GM19463 (cell line): ENCODE measurements around the gene RASGRP2.
A peak's percentile ranks its signal among the peaks of the same experiment; 100 is the strongest.

Experiments used
- ATAC-seq: cut with Tn5 transposase; IDR thresholded peaks from one replicate; pipeline ENCODE4 v1.9.1; 2021; ENCODE audit warnings: mild to moderate bottlenecking, moderate library complexity; ENCODE audit not compliant: unreplicated experiment

Gene RASGRP2

GRCh38 chr11:64742087-64742888 lies 1.7 kb downstream of the RASGRP2 start:
- ATAC-seq: no peak

GRCh38 chr11:64741375-64742086 lies 2.4 kb downstream of the RASGRP2 start:
- no peak for ATAC-seq

- no peak for ATAC-seq
Observed at GRCh38 chr11:64739871-64740270, 4.1 kb downstream of the RASGRP2 start.

- no peak for ATAC-seq
Observed at GRCh38 chr11:64736654-64737053, 7.3 kb downstream of the RASGRP2 start.

- ATAC-seq: no peak
Observed at GRCh38 chr11:64735725-64736259, 8.2 kb downstream of the RASGRP2 start.

- ATAC-seq: no peak
Observed at GRCh38 chr11:64734811-64735724, 8.9 kb downstream of the RASGRP2 start.

GRCh38 chr11:64731601-64732000 lies 12.3 kb downstream of the RASGRP2 start:
- ATAC-seq: no peak

- no peak for ATAC-seq
Observed at GRCh38 chr11:64729851-64730382, 14.0 kb downstream of the RASGRP2 start.

- no peak for ATAC-seq
Observed at GRCh38 chr11:64728757-64729365, 15.1 kb downstream of the RASGRP2 start.

- ATAC-seq: no peak
Observed at GRCh38 chr11:64726867-64727530, 16.9 kb downstream of the RASGRP2 start.

- no peak for ATAC-seq
Observed at GRCh38 chr11:64726211-64726641, 17.7 kb downstream of the RASGRP2 start.

- ATAC-seq: no peak
Observed at GRCh38 chr11:64724863-64725532, 18.9 kb downstream of the RASGRP2 start.

GRCh38 chr11:64723907-64724862 lies 19.8 kb downstream of the RASGRP2 start:
- ATAC-seq: peak; percentile 8

GRCh38 chr11:64723117-64723906 lies 20.6 kb downstream of the RASGRP2 start, which contains the start of gene NRXN2:
Gene NRXN2 (minus strand): TSS chr11:64723197. CDS start chr11:64713699, 9,498 bp downstream.
- ATAC-seq: peak; percentile 94

GRCh38 chr11:64722141-64723065 lies 21.5 kb downstream of the RASGRP2 start:
- ATAC-seq: no peak

GRCh38 chr11:64721359-64721699 lies 22.6 kb downstream of the RASGRP2 start:
- ATAC-seq: no peak
